Measurements from ENCODE around the gene MYO19.

- TF ChIP-seq CTCF (conservative IDR thresholded peaks at IDR 0.05) (no peak), ZFX (IDR thresholded peaks at IDR 0.05) (no peak)
Measured at GRCh38 chr17:36506831-36507230, 27.8 kb downstream of the MYO19 start.
